Activated T-helper 1 cell treated with anti-CD3 and anti-CD28 coated beads, Interleukin-2, amount 50 U/mL, for 16 hours (primary cell): ENCODE results near the gene ACAD10.

Experiments used
- DNase-seq, 2 donors: peaks; one replicate each; pipeline ENCODE4 v3.0.0-alpha.2; 2020; ENCODE audit warnings: low read depth in 1 of 2, low spot score in 1 of 2

The ACAD10 gene

DNA sequence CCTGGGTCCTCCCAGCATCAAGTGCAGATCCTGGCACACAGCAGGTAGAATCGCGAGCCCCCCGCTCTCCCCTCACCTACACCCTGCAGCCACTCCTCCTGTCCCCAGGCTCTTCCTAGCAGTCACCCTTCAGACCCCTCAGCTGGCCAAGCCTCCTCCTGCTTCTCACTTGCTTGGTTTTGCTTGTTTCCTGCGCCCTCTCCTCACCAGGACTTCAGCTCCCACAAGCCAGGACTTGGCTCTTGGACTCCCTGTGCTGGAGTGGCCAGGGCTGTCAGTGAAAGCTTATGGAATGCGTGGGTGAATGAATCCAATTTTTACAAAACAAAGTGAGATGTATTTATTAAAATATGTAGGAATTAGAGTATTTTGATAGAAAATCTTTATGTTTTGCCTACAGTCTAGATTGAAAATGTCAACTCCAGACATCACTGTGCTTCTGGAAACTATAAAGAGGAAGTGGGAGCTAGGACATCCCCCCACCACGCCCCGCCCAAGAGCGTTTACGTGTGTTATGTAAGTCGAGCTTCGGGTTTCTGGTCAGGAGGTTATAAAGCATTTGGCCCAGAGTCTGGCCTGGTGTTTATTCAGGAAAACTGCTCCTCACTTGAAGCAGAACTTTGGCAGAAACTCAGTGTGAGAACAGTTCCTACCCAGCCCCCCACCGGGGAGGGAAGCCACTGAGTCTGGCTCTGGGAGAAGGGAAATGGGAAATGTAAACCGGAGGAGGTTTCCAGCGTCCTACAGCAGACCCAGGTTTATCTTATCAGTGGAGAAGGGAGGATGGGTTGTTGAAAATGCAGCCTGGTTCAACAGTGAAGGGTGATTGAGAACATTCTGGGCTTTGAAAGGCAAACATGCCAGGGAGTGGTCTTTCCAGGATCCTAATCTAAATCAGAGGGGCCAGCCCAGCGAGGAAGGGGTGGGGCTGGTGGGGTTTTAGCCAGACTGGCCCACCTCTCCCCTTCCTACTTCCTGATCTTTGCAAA is 89.6 kb downstream of the ACAD10 start:
- DNase-seq, result no peak

DNA sequence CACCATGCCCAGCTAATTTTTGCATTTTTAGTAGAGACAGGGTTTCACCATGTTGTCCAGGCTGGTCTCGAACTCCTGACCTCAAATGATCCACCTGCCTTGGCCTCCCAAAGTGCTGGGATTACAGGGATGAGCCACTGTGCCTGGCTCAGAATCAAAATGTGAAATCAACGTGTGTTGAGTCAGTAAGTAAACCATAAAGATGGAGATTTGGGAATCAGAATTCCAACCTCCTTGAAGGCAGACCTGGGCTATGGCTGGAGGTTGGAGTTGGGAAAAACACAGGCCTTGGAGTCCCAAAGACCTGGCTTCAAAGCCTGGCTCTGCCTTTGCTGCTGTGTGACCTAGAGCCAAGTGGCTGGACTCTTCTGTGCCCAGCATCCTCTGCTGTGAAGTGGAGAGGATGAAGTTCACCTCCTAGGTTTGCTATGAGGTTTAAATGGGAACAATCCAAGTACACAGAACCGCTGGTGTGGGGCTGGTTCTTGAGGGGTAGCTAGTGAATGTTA is 91.0 kb downstream of the ACAD10 start:
- DNase-seq, result no peak

DNA sequence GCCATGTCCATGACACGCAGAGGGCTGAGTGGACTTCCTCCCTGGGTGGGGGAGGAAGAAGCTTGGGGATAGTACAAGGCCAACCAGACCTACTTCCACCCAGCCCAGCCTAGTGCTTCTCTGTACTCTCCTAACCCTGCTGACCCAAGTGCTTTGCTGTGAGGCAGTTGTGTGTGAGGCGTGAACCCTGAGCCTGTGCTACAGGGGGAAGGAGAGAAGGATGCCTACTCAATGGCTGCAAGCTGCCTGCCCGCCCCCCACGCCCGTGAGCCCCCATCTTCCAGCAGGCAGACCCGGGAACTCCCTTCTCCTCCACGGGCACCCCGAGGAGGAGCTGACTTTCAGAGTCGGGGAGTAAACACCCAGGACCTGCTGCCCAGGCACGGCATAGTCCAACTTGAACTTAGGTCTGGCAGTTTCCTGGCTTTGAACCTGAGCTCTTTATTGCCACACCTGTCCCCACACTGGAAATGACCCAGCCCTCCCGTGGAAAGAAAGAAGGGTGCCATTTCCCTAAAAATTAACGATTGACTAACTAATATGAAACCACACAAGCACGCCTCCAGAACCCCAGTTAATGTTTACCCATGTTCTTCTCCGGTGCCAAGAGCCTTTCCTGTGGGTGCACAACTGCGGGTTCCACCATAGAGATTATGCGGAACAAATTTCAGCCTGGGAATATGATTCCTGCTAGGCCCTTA is 91.6 kb downstream of the ACAD10 start:
- no peak for DNase-seq

DNA sequence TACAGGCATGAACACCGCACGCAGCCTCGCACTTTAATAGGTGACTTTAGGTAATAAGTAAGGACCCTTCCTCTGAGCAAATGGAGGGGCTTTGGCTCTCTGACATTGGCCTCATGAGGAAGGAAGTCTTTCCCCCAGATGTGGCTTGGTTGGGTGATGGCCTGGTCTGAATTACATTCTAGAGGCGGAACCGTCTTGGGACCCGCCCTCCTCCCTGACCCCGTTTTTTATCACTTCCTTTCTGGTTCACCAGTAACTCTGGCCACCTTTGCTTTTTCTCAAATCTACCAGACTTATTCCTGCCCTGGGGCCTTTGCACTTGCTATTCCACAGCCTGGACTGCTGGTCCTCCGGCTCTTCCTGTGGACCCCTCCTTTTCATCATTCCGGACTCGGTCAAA is 94.3 kb downstream of the ACAD10 start:
- no peak for DNase-seq

DNA sequence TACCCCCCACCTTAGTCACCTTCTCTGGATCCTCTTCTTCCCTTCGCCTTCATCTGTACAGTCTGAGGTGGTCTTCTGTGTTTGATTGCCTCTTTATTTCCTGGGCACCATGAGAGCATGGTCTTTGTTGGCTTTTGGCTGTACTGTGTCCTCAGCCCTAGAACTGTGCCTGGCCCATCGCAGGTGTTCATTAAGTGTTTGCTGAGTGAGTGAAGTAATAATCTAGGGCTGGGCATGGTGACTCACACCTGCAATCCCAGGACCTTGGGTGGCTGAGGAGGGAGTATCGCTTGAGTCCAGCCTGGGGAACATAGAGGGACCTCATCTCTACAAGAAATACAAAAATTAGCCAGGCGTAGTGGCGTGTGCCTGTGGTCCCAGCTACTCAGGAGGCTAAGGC is 94.8 kb downstream of the ACAD10 start:
- no peak for DNase-seq

DNA sequence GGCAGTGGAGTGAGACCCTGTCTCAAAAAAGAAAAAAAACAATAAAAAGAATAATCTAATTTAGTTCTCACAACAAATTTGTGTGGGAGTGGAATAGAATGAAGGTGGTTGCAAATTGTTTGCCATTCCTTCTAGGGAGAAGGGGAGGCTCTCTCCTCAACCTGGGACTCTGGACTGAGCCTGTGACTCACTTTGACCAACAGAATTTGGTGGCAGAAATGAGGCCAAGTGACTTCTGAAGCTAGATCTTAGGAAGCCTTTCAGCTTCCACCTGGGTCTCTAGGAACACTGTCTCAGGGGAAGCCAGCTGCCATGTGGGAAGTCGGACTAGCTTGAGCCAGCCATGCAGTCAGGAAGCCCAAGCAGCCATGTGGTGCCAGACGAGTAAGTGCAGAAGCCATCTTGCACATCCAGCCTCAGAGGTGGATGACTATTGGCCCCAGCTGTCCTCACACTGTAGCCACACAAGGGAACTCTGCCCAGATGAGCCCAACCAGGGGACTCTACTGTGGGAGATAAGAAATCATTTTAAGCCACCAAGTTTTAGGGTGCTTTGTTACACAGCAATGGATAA is 95.3 kb downstream of the ACAD10 start:
- DNase-seq, result no peak

DNA sequence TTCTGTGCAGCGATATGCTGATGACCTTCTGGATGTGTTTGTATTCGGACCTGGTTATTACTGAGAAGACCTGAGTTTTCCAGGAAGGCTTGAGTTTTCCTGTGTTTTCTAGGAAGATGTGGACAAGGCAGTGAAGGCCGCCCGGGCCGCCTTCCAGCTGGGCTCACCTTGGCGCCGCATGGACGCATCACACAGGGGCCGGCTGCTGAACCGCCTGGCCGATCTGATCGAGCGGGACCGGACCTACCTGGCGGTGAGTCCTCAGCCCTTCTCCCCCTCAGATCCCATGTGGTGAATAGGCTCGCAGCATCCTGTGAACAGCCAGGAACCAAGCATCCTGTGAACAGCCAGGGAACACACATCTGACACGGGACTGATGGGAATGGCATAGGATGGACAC is 97.2 kb downstream of the ACAD10 start:
- DNase-seq, result no peak

DNA sequence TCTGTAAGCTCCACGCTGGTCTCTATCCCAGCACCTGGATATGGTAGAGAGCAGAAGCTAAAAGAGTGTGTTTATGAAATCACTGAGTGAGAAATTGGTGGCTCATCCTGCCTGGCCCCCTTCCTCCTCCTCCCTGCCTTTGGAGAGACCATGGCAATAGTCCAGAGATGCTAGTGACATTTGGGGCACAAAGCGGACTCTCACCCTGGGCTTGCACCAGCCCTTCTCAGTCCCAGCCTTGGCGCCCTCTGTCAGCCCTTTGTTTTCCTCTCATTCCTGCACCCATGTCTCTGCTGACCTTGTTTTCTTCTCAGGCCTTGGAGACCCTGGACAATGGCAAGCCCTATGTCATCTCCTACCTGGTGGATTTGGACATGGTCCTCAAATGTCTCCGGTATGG is 99.1 kb downstream of the ACAD10 start:
- no peak for DNase-seq

DNA sequence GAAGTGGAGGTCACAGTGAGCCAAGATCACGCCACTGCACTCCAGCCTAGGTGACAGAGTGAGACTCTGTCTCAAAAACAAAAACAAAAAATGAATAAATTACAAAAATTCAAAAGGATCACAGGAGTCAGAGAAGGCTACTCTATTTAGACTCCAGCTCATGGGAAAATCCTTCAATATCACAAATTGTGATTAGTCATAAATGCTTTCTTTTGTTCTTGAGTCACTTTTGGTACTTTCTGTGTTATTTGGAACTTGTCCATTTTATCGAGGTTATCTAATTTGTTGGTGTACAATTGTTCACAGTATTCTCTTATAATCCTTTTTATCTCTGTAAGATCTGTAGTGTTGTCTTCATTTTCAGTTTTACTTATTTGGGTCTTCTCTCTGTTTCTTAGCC is 99.8 kb downstream of the ACAD10 start:
- no peak for DNase-seq

DNA sequence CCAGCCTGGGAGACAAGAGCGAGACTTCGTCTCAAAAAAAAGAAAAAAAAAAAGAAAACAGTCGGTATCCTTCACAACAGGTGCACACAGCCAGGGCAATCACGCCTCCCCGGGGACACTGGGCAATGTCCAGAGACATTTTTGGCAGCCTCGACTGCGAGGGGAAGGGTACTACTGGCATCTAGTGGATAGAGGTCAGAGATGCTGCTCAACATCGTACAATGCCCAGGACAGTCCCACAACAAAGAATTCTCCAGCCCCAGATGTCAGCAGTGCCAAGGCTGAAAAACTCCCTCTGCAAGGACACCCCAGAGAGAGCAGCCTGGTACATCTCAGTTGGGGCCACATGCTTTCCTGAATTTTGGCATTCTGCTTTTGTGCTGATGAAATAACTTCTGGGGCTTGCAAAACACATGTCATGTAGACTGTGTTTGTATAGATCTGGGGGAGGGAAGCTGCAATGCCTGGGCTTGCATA is 102.4 kb downstream of the ACAD10 start:
- no peak for DNase-seq

DNA sequence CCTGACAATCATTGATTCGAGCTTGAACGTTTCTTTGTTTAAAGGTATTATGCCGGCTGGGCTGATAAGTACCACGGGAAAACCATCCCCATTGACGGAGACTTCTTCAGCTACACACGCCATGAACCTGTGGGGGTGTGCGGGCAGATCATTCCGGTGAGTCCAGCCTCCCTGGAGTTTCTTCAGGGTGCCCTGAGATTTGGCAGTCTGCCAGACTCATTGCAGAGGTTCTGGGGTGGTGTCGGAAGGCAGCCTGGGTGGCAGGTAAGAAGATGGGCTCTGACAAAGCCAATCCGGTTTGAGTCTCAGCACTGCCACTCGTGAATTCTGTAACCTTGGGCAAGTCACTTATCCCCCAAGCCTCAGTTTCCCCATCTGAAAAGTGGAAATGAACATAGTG is 103.9 kb downstream of the ACAD10 start:
- no peak for DNase-seq

DNA sequence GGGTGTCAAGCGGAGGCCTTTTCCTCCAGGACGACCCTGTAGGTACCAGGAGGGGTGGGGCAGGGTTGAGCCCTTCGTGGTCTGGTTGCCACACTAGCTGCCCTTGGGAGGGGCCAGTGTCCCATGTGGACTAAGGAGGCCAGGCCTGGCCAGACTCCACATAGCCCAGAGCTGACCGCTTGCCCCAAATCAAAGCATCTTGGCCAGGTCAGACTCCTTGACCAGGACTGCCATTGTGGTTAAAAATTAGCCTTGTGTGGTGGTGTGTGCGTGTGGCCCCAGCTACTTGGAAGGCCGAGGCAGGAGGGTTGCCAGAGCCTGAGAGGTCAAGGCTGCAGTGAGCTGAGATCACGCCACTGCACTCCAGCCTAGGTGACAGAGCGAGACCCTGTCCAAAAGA is 105.7 kb downstream of the ACAD10 start:
- no peak for DNase-seq

DNA sequence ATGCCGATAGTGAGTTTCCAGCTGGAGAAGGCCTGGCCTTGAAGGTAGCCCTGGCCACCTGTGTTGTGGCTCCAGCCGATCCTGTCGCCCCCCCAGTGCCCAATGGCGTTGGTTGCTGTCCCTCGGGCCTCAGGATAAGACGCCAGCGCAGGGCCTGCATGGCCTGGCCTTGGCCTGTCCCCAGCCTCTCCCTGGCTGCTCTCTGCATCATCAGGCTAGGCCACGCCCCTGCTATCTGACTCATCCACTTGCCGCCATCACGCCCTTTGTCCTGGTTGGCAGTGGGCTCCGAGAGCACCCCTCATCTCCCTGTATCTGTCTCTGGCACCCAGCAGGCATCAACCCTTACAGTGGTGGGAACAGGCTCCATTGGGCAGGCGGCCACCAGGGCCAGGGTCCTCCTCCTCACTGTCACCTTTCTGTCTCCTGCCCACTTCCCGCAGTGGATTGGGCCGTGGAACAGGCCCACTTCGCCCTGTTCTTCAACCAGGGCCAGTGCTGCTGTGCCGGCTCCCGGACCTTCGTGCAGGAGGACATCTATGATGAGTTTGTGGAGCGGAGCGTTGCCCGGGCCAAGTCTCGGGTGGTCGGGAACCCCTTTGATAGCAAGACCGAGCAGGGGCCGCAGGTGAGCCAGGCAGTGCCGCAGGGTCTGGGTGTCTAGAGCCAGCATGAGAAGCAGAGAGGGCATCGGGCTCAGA is 106.5 kb downstream of the ACAD10 start:
- no peak for DNase-seq

DNA sequence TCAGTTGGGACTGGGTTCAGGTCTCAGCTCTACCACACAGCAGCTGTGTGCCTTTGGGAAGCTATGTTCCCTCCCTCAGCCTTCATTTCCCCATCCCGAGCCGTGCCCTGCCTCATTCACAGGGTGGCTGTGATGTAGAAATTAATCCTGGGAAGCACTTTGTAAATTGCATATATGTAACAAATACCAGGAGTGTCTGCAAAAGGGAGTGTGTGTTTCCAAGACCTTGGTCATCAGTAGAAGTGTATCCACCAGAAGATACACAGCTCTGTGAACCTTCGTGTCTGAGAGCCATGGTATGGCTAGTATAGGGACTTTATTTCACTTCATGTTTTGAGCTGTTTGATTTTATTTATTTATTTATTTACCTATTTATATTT is 107.0 kb downstream of the ACAD10 start:
- DNase-seq, result no peak

DNA sequence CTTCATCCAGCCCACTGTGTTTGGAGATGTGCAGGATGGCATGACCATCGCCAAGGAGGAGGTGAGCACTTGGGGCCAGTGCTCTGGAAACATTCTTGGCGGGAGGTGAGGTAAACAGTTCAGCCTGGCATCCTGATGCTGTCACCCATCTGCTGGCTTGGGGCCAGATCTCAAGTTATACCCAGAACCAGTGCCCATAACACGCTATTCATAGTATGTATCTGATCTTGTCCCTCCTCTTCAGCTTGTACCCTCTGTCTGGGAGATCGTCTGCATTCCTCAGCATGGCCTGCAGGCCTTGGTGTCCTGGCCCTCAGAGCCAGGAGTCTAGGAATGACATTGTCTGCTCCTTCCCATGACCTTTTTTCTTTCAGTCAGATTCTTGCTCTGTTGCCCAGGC is 112.3 kb downstream of the ACAD10 start:
- no peak for DNase-seq

DNA sequence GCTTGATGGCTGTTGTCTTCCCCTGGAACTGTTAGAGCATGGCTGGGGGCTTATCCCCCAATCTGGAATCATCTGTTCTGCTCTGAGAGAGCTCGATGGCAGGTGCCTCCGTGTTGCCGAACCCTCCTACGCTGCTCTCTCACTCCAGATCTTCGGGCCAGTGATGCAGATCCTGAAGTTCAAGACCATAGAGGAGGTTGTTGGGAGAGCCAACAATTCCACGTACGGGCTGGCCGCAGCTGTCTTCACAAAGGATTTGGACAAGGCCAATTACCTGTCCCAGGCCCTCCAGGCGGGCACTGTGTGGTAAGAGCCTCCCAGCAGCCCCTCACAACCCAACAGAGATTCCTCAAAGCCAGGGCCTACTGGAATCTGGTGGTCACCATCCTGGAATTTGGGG is 113.9 kb downstream of the ACAD10 start:
- DNase-seq, result no peak

DNA sequence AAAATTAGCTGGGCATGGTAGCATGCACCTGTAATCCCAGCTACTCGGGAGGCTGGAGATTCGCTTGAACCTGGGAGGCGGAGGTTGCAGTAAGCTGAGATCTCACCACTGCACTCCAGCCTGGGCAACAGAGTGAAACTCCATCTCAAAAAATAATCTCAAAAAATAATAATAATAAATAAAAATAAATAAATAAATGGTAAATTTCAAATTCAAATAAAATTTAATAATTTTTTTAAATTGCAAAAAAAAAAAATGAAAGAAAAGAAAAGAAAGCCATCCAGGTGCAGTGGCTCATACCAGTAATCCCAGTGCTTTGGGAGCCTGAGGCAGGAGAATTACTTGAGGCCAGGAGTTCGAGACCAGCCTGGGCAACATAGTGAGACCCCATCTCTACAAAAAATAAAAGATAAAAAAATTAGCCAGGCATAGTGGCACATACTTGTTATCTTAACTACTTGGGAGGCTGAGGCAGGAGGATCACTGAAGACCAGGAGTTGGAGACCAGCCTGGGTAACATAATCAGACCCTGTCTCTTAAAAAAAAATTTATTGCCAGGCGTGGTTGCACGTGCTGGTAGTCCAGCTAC is 117.3 kb downstream of the ACAD10 start:
- DNase-seq, result no peak

DNA sequence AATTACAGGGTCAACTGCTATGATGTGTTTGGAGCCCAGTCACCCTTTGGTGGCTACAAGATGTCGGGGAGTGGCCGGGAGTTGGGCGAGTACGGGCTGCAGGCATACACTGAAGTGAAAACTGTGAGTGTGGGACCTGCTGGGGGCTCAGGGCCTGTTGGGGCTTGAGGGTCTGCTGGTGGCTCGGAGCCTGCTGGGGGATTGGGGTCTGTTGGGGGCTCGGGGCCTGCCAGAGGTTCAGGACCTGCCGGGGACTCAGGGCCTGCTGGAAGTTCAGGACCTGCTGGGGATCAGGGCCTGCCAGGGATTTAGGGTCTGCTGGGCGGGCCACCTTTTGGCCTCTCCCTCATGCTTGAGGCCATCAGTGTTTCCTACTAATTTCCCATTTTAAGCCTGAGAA is 118.0 kb downstream of the ACAD10 start:
- DNase-seq, result no peak

DNA sequence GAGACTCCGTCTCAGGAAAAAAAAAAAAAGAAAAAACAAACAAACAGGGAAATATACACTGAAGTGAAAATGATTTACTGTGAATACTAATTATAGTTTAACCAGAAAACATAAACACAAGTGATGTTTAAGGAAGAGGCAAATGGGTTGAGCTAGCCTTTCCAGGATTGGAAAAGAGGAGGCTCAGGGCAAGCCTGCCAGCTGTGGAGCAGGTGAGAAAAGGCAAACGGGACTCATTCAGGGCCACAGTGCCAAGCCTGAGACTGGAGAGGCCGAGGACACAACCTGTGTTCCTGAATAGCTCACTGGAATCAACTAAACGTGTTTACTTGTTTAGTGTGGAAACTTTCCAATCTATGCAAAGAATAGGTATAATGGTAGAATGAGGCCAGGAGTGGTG is 120.5 kb downstream of the ACAD10 start:
- no peak for DNase-seq
